ENCODE measurements around the gene FBLN1. TPM values are rescaled to one million over a fixed set of nuclear protein-coding genes. Genes with fewer than 3 reads are reported as not detected.

Gene FBLN1
- polyA plus RNA-seq, 3 donors, result 0.03 to 0.17 TPM; not detected in 1

- Histone ChIP-seq H3K9me3 (replicated peaks in 1 of 2; ENCODE audit: control insufficient read depth in 1 of 2, insufficient read depth in 1 of 2, low read length in 2 of 2) (no peaks in the 10 kb centered on the region), H3K9ac (ENCODE audit: insufficient read depth, low read length, poor library complexity, severe bottlenecking) (no peak overlapping the region), H3K36me3 (replicated peaks in 1 of 2; ENCODE audit: control insufficient read depth in 1 of 2, insufficient read depth in 2 of 2, low read length in 2 of 2) (no peaks in the 10 kb centered on the region), H3K4me1 (ENCODE audit: control insufficient read depth in 1 of 2, insufficient read depth in 2 of 2, low read length in 2 of 2) (no peaks in the 10 kb centered on the region), H3K27ac (ENCODE audit: low read depth in 1 of 2, low read length in 2 of 2) (no peak overlapping the region), H4K20me1 (ENCODE audit: insufficient read depth, low read length) (no peaks in the 10 kb centered on the region), H3K79me2 (ENCODE audit: insufficient read depth, low read length) (no peaks in the 10 kb centered on the region), H3K27me3 (ENCODE audit: control insufficient read depth in 2 of 2, insufficient read depth in 2 of 2, low read length in 2 of 2) (no peaks in the 10 kb centered on the region), H3K4me3 (replicated peaks in 1 of 3; ENCODE audit: low read depth in 2 of 3, low read length in 3 of 3) (no peak overlapping the region), H3K4me2 (replicated peaks; ENCODE audit: extremely low read depth, low read length, poor library complexity, severe bottlenecking) (no peak overlapping the region), H2AFZ (ENCODE audit: insufficient read depth, low read depth, low read length, poor library complexity, severe bottlenecking) (no peak overlapping the region)
- WGBS (ENCODE audit: insufficient coverage), result 84% methylated on average over 9 of the region's 15 CpGs
- intact Hi-C loops (cut with micrococcal nuclease), result no loop called here
- TF ChIP-seq CTCF (IDR thresholded peaks at IDR 0.05), result no peak
- H3K27me3 Mint-ChIP-seq (ENCODE audit: low read depth in 3 of 3), result peaks cover 4 to 27% (median 12%) of the 10 kb centered on the region in 3 donors
- no peak overlapping the region for H3K4me3 Mint-ChIP-seq
- H3K9me3 Mint-ChIP-seq, result peaks cover 0 to 1% (median 0%) of the 10 kb centered on the region in 7 donors
- no peaks in the 10 kb centered on the region for H3K4me1 Mint-ChIP-seq
- H3K36me3 Mint-ChIP-seq, result no peaks in the 10 kb centered on the region
- H3K27ac Mint-ChIP-seq, result no peak overlapping the region
- DNase-seq, result no peak
Measured at GRCh38 chr22:45537734-45538181, 35.1 kb downstream of the FBLN1 start.

DNA sequence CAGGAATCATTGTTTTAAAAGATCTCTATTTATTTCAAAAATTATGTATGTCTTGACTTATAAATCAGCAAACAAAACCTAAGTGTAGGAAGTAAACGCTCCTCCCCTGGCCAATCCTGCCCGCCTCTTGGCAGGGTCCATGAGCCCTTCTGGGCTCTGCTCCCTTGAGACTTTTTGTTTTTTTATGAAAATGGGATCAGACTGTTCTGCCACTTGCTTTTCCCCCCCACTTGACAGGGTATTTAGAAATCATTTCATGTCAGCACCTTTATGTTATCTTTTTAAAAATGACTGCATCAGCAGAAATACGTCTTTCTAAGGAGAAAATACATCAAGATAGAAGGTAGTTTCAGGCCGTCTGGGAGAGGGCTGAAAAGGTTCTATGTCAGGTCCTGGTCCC, 35.6 kb downstream of the FBLN1 start:
- no peaks in the 10 kb centered on the region for H3K79me2 ChIP-seq (ENCODE audit: insufficient read depth, low read length)
- no peaks in the 10 kb centered on the region for H3K4me1 ChIP-seq (ENCODE audit: control insufficient read depth in 1 of 2, insufficient read depth in 2 of 2, low read length in 2 of 2)
- H4K20me1 ChIP-seq (ENCODE audit: insufficient read depth, low read length), result no peaks in the 10 kb centered on the region
- H3K36me3 Mint-ChIP-seq, result no peaks in the 10 kb centered on the region
- H3K27me3 ChIP-seq (ENCODE audit: control insufficient read depth in 2 of 2, insufficient read depth in 2 of 2, low read length in 2 of 2), result no peaks in the 10 kb centered on the region
- 80% methylated on average over 1 of the region's 4 CpGs for WGBS (ENCODE audit: insufficient coverage)
- no peak overlapping the region for H3K27ac Mint-ChIP-seq
- TF ChIP-seq CTCF (IDR thresholded peaks at IDR 0.05), result no peak
- H3K9me3 ChIP-seq (replicated peaks in 1 of 2; ENCODE audit: control insufficient read depth in 1 of 2, insufficient read depth in 1 of 2, low read length in 2 of 2), result no peaks in the 10 kb centered on the region
- DNase-seq, result no peak
- no peak overlapping the region for H3K4me2 ChIP-seq (replicated peaks; ENCODE audit: extremely low read depth, low read length, poor library complexity, severe bottlenecking)
- H3K27me3 Mint-ChIP-seq (ENCODE audit: low read depth in 3 of 3), result peaks cover 6 to 27% (median 12%) of the 10 kb centered on the region in 3 donors
- intact Hi-C loops (cut with micrococcal nuclease), result no loop called here
- no peak overlapping the region for H3K4me3 ChIP-seq (replicated peaks in 1 of 3; ENCODE audit: low read depth in 2 of 3, low read length in 3 of 3)
- peaks cover 0 to 2% (median 0%) of the 10 kb centered on the region in 7 donors for H3K9me3 Mint-ChIP-seq
- no peak overlapping the region for H3K9ac ChIP-seq (ENCODE audit: insufficient read depth, low read length, poor library complexity, severe bottlenecking)
- H2AFZ ChIP-seq (ENCODE audit: insufficient read depth, low read depth, low read length, poor library complexity, severe bottlenecking), result no peak overlapping the region
- no peak overlapping the region for H3K4me3 Mint-ChIP-seq
- H3K36me3 ChIP-seq (replicated peaks in 1 of 2; ENCODE audit: control insufficient read depth in 1 of 2, insufficient read depth in 2 of 2, low read length in 2 of 2), result no peaks in the 10 kb centered on the region
- H3K4me1 Mint-ChIP-seq, result no peaks in the 10 kb centered on the region
- no peak overlapping the region for H3K27ac ChIP-seq (ENCODE audit: low read depth in 1 of 2, low read length in 2 of 2)

All from CD14-positive monocyte (primary cell).